ENCODE data around the gene UBALD1.
"Not testable (repeated sequence)": the region's sequence is repeated elsewhere in the genome, so short reads cannot be mapped to it uniquely, and the experiment has no call there.

Gene UBALD1

DNA sequence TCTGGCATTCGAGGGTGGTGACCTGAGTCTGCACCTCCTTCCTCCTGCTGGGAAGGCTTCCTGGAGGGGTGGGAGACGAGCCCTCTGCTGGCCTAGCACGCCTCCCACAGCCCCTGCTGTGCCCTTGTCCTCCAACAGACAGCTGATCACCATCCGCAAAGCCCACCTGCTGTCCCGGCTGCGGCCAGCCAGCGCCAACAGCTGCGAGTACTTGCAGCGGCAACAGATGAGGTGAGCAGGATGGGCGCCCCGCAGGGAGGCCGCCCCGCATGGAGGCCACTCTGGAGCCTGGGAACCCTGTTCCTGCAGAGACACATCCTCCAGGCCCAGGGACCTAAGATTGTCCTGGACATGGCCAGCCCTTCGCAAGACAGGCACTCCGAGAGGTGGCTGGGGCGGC, 21.6 kb downstream of the UBALD1 start:
- DNase-seq: no peak

DNA sequence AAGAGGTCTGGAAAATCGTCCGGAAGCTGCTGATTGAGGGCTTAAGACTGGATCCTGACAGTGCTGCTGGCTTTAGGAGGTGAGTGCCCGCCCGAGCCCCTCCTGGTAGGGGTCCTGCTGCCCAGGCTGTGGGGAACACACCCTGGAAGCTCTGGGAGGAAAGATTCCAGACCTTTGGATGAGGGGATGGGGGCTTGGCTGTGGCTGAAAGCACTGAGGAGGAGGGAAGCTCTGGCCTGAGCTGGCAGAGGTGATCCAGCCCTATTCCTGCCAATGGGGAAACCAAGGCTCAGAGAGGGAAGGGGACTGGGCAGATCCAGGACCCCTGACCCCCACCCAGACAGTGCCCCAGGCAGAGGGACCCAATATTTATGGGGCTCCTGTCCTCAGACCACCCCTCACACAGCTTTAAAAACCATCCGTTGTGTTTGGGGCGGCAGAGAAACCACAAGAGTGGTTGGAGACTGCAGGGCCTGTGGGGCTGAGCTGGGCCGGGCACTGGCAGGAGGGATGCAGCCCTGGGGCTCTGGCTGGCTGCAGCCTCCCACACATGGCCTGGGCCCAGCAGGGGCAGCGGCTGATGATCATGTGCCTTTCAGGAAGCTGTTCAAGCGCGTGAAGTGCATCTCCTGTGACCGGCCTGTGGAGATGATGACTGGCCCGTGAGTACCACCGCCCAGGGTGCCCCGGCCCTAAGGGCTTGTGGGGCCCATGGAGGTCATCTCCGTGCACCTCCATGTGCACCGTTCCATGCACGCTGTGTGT, 22.8 kb downstream of the UBALD1 start:
- no peak for DNase-seq

DNA sequence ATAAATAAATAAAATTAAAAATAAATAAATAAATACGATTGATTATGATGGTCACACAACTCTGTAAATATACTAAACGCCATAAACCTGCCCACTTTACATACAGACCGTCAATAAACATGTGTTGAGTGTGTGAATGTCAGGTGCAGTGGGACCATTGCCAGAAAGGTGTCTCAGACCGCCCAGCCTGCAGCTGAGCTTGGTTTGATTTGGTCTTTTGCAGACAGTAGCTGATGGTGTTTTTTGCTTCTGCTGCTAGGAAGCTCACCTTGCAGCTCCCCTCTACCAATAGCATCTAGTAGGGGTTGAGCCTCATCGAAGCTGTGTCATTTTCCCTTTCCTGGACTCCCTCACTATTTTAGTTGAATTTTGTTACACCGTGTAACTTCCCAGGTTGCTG, 23.5 kb downstream of the UBALD1 start:
- no peak for DNase-seq

GRCh38 chr16:4588961-4589360, 25.7 kb downstream of the UBALD1 start:
- no peak for DNase-seq

DNA sequence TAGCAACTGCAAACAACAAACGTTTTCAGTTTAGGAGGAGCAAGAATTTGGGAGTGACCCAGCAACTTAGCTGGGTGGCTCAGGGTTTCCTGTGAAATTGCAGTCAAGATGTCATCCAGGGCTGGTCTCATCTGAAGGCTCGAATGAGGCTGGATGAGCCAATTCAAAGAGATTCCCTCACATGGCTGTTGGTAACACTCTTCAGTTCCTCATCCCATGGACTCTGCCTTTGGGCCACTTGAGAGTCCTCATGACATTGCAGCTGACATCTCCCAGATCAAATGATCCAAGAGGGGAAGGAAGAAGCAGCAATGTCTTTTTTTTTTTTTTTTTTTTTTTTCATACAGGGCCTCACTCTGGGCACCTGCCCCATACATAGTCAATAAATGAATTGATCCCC, 26.3 kb downstream of the UBALD1 start:
- no peak for DNase-seq

DNA sequence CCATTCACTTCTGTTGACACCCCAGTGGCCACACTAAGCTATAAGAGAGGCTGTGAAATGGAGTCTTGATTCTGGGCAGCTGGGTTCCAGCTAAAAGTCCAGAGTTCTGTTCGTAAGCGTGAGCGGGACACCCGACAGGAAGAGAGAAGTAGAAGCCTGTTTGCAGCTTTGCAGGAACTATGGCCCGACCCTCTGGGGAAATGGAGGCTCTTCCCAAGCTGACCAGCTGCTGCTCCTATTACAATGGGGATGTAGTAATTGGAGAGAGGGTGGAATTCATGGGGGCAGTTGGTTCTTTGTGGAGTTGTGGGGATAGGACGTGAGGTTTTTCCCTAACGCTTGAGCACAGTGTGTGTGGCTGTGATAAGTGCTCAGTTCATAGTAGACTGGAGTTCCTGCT, 28.4 kb downstream of the UBALD1 start:
- DNase-seq: no peak

DNA sequence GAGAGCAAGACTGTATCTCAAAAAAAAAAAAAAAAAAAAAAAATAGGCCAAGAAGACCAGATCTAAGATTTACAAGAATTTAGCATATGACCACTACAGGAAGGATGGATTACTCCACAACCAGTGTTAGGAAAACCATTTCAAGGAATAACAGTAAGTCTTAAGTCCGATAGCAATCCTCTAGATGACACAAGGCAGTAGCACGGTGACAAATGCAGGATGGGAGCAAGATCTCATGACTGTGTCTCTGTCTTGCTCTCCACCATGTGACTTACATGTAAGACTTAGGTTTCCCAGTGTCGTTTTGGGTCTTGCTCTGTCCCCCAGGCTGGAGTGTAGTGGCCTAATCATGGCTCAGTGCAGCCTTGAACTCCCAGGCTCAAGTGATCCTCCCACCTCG, 30.8 kb downstream of the UBALD1 start:
- DNase-seq: no peak

DNA sequence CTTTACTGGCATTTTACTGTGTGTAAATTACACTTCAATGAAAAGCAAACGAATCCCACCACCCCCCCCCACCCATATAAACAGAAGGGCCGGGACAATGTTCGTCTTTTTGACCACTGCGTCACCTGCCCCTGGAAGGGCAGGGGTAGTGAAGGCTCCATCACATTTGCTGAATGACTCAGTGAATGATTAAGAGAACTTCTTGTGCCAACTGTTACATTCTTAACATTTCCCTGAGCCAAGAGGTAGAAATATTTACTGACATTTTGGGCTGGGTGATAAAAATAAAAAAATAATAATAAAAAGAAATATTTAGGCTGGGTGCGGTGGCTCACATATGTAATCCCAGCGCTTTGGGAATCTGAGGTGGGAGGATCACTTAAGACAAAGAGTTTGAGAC, 34.4 kb downstream of the UBALD1 start:
- DNase-seq: no peak

- no peak for DNase-seq
Observed at GRCh38 chr16:4578961-4579530, 35.6 kb downstream of the UBALD1 start.

DNA sequence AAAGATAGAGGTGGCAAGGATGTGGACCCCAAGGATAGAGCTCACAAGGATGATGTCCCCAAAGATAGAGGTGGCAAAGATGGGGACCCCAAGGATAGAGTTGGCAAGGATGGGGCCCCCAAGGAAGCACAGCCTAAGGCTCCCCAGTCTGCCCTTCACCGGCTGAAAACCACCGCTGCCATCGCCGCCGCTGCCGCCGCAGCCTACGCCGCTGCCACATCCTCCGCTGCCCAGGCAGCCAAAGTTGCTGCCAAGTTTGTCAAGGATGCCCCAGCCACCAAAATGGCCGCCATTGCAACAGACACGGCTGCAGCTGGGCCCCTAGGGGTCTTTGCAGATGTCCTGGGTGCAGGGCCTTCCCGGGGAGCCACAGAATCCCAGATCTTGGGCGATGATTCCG, 38.7 kb downstream of the UBALD1 start:
- DNase-seq: no peak

GRCh38 chr16:4574919-4575705, 39.6 kb downstream of the UBALD1 start:
- no peak for DNase-seq

- not testable (repeated sequence) for DNase-seq
Observed at GRCh38 chr16:4573926-4574325, 40.8 kb downstream of the UBALD1 start.

- DNase-seq: no peak
Observed at GRCh38 chr16:4572715-4573114, 42.0 kb downstream of the UBALD1 start.

DNA sequence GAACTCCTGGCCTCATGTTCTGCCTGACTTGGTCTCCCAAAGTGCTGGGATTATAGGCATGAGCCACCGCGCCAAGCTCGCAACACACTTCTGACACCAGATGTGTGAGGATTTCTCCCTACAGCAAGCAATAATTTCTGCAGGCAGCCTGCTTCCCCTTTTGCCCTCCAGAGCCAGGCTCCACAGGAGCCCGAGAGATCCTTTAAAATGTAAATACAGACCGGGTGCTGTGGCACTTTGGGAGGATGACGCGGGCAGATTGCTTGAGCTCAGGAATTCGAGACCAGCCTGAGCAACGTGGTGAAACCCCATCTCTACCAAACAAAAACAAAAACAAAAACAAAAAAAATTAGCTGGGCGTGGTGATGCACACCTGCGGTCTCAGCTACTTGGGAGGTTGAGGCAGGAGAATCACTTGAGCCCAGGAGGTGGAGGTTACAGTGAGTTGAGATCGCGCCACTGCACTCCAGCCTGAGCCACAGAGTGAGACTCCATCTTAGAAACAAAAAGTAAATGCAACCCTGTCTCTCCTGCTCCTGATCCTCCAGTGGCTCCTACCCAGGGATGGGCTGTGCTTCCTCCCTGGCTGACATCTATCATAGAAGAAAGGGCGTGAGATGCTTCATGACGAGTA, 43.9 kb downstream of the UBALD1 start:
- no peak for DNase-seq

GRCh38 chr16:4570086-4570485, 44.6 kb downstream of the UBALD1 start:
- DNase-seq: peak in 1 of 5 experiments; percentile 13

DNA sequence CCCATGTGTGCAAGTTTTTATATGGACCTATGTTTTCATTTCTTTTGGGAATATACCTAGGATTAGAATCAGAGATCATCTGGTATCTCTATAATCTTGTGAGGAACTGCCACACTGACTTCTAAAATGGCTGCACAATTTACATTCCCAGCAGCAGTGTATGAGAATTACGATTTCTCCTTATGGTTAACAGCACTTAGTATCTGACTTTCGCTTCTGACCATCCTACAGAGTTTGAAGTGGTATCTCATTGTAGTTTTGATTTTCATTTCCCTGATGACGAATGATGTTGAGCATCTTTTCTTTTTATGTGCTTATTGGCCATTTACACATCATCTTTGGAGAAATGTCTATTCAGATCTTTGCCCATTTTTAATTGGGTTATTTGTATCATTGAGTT, 48.5 kb downstream of the UBALD1 start:
- no peak for DNase-seq

DNA sequence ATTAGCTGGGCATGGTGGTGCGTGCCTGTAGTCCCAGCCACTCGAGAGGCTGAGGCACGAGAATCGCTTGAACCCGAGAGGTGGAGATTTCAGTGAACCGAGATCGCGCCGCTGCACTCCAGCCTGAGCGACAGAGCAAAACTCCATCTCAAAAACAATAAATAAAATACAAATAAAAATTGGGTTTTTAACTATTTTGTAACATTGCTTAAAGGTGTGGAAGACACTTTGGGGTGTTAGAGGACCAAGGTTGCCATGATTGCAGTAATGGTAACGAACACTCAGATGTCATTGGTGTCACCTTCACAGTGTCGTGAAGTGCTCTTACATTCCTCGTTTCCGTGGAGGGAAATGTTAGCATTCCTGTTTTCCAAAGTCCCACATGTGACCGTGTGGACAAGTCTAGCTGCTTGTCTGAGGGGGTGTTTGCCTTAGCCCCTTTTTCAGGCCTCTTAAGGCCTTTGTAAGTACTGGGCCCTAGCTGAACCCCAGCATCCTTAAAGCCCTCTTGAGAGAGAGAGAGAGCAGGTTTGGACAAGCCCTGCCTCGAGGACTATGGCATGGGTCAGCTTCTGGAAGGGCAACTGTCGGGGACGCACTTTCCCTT, 49.9 kb downstream of the UBALD1 start:
- no peak for DNase-seq

DNA sequence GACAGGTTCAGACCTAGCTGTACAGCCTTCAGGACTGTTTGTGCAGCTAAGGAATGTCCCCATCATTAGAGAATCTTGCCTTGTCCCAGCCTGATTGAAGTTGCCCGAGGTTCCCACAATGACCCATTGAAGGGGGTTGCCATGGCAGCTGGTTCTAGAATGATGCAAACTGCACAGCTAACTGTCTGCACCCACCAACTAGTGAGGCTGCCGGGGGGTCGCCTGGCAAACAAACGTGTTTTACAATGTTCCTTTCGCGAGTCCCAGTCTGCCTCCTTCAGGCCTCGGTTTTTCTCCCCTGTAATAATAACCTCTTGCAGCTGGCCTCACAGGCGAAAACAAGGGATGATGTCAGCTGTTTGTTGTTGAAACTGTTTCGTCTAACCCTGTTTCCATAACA, 53.1 kb downstream of the UBALD1 start:
- no peak for DNase-seq
